Ovary (tissue), 3 donors: ENCODE results near the gene SCN5A.

Experiments
- CTCF ChIP-seq, 3 donors: fragments of 450-650 bp in 2 of 3; fragments of 200-600 bp in 1 of 3; IDR thresholded peaks; one replicate each; pipeline versions ENCODE4 v1.5.1 to v1.8.0; 2016 to 2022; ENCODE audit warnings: antibody characterized with exemption in 3 of 3, mild to moderate bottlenecking in 1 of 3
- EP300 ChIP-seq: sonication (generic); formaldehyde crosslinking; IDR thresholded peaks from one replicate; pipeline ENCODE4 v1.6.1; 2017; ENCODE audit warnings: antibody characterized with exemption
- POLR2A ChIP-seq: fragments of 450-650 bp; IDR thresholded peaks from one replicate; pipeline ENCODE4 v1.6.1; 2017; ENCODE audit warnings: antibody characterized with exemption, mild to moderate bottlenecking, moderate library complexity
- donor health status: DM: no; HTN: no; CAD: no.

- TF ChIP-seq CTCF (IDR thresholded peaks at IDR 0.05) (no peak), POLR2A (no peak), EP300 (no peak)
Measured at GRCh38 chr3:38545983-38546382, 103.5 kb downstream of the SCN5A start.
